ENCODE results near the gene SLC17A5. TPM values are rescaled to one million over a fixed set of nuclear protein-coding genes. Genes with fewer than 3 reads are reported as not detected.

Gene SLC17A5
- total and polyA plus RNA-seq, 10 of the 15 experiments (the other 5 are each of a cell fraction or from before 2014, with no cell fraction given) = 2.3 to 7.2 (median 5.0) TPM

DNA sequence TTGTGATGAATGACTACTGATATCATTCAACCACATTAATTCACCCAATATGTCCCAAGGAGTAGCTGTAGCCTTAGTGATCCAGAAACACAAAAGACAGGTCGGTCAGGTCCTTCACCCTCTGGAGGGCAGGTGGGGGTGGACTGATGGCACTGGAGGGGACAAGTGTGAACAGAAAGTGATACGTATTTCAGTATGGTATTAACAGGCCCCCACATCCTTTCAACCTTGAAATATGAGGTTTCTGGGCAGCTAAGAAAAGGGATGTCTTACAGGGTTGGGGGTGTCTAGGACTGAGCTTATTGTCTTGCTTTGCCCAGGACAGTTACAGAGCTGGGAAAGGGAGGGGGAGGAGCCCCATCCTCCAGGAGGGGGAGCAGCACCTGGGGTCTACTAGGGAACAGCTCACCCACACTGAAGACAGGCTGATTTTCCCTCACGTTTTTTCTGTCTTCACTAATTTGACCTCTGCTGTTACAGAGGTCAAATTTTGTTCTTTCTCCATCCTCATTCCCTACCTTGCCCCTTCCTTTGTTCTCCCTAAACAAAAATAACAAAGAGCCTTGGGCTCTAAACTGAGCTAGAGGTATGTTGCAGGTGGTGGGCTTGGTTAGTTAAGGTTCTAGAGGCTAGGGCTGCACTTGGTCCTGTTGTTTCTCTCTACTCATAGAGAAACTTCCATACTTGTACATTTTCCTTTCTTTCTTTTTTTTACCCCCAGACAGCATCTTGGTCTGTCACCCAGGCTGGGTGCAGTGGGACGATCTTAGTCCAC is 95.0 kb downstream of the SLC17A5 start (continued):
- peak; percentile 39 for TF ChIP-seq RUNX3 (IDR thresholded peaks at IDR 0.05; ENCODE audit: low read length)
- no peak for TF ChIP-seq TAF1 (IDR thresholded peaks at IDR 0.05; ENCODE audit: borderline replicate concordance, low read depth, low read length)
- TF ChIP-seq SMC3 (IDR thresholded peaks at IDR 0.05; ENCODE audit: borderline replicate concordance, low read length) = no peak
- peak; percentile 70 for TF ChIP-seq IKZF1 (conservative IDR thresholded peaks at IDR 0.05)

DNA sequence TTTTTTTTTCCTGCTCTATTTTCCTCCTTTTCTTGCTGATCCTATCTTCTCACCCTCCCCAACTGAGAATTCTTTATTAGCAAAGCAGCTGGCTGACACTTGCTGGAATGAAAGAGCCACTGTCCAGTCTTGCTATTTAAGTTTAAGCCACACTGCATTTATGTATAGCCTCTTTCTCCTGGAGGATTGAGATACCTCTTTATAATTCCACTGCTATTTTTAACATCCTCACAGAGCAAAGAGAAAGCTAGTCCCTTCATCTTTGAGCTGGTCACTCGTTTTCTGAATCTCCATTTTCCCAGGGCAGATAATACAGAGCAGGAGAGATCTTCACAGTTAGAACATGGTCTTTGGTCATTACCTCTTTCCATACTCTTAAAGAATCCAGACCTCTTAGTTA is 97.0 kb downstream of the SLC17A5 start:
- H3K4me1 ChIP-seq (ENCODE audit: control insufficient read depth, insufficient read depth, low read length) = peaks cover 29% of the 10 kb centered on the region
- no peaks in the 10 kb centered on the region for H3K27me3 ChIP-seq (replicated peaks in 1 of 2; ENCODE audit: control insufficient read depth in 2 of 2, insufficient read depth in 2 of 2, low read length in 1 of 2)
- H3K27ac ChIP-seq (ENCODE audit: control insufficient read depth, insufficient read depth) = no peak overlapping the region
- H4K20me1 ChIP-seq (ENCODE audit: control insufficient read depth, insufficient read depth) = no peaks in the 10 kb centered on the region
- no peak overlapping the region for H3K4me2 ChIP-seq (ENCODE audit: control insufficient read depth, insufficient read depth)
- ChIA-PET RAD21 (ENCODE audit: unreplicated experiment) (interaction anchor here (1.1 to 4.6 kb wide), 8 partner anchors 8 to 54 kb away, joined by 4 to 42 read pairs (median 9); partner anchors contain the start of gene EEF1A1), SMC1A (ENCODE audit: uncharacterized antibody, unreplicated experiment) (interaction anchor here (1.0 to 5.3 kb wide), 11 partner anchors 9 to 85 kb away, joined by 3 to 38 read pairs (median 6); partner anchors contain the start of gene EEF1A1), POLR2A (interaction anchor here (0.5 to 4.8 kb wide), 5 partner anchors 9 to 83 kb away, joined by 3 to 48 read pairs (median 4); partner anchors contain the start of gene EEF1A1), CTCF (interaction anchor here (0.7 to 3.0 kb wide), 7 partner anchors 8 to 43 kb away, joined by 3 to 18 read pairs (median 4); no protein-coding TSS in a partner anchor)
- H3K9ac ChIP-seq (ENCODE audit: control insufficient read depth, insufficient read depth, low read length) = no peak overlapping the region
- H3K9me3 ChIP-seq (replicated peaks; ENCODE audit: control insufficient read depth, insufficient read depth, low read length) = no peaks in the 10 kb centered on the region
- FAIRE-seq = no peak
- intact Hi-C loops (cut with micrococcal nuclease; ENCODE audit: unreplicated experiment) = no loop called here
- no peak for DNase-seq (ENCODE audit: low read depth, low spot score)
- WGBS (ENCODE audit: insufficient coverage, insufficient replicate concordance, low lambda C conversion rate, missing lambda C conversion rate) = 19% methylated on average over 1 of the region's 1 CpG
- H3K36me3 ChIP-seq (ENCODE audit: control insufficient read depth in 2 of 2, insufficient read depth in 2 of 2, low read length in 1 of 2) = no peaks in the 10 kb centered on the region
- in situ Hi-C loops (cut with MboI) = no loop called here
- H2AFZ ChIP-seq (ENCODE audit: control insufficient read depth, low read depth, low read length) = no peak overlapping the region
- no peak for ATAC-seq
- no TSS peak for BruUV-seq (replicated peaks)
- no peaks in the 10 kb centered on the region for H3K79me2 ChIP-seq (ENCODE audit: control insufficient read depth, insufficient read depth, low read length)
- H3K4me3 ChIP-seq = no peak overlapping the region
- TF ChIP-seq POLR2AphosphoS2 (IDR thresholded peaks at IDR 0.05; ENCODE audit: low read depth, low read length) (no peak), ATF7 (IDR thresholded peaks at IDR 0.05; ENCODE audit: low read depth) (no peak), SIX5 (IDR thresholded peaks at IDR 0.05; ENCODE audit: low read depth, low read length, severe bottlenecking) (no peak), RCOR1 (conservative IDR thresholded peaks at IDR 0.05; ENCODE audit: low read depth, low read length) (no peak), RAD51 (IDR thresholded peaks at IDR 0.05) (no peak), CHD2 (IDR thresholded peaks at IDR 0.05; ENCODE audit: borderline replicate concordance, low read depth, low read length) (no peak), FOXM1 (IDR thresholded peaks at IDR 0.05; ENCODE audit: low read depth, low read length) (no peak), STAT1 (conservative IDR thresholded peaks at IDR 0.05) (no peak), SREBF2 (IDR thresholded peaks at IDR 0.05; ENCODE audit: low read length) (no peak), RELA (IDR thresholded peaks at IDR 0.05; ENCODE audit: borderline replicate concordance, partially characterized antibody) (no peak), NFYB (IDR thresholded peaks at IDR 0.05; ENCODE audit: insufficient read depth, low read depth, low read length) (no peak), IKZF2 (IDR thresholded peaks at IDR 0.05) (no peak)
- TF ChIP-seq, protein P1, sequence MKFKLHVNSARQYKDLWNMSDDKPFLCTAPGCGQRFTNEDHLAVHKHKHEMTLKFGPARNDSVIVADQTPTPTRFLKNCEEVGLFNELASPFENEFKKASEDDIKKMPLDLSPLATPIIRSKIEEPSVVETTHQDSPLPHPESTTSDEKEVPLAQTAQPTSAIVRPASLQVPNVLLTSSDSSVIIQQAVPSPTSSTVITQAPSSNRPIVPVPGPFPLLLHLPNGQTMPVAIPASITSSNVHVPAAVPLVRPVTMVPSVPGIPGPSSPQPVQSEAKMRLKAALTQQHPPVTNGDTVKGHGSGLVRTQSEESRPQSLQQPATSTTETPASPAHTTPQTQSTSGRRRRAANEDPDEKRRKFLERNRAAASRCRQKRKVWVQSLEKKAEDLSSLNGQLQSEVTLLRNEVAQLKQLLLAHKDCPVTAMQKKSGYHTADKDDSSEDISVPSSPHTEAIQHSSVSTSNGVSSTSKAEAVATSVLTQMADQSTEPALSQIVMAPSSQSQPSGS (IDR thresholded peaks at IDR 0.05; ENCODE audit: low read length) = no peak
- TF ChIP-seq, protein P2, sequence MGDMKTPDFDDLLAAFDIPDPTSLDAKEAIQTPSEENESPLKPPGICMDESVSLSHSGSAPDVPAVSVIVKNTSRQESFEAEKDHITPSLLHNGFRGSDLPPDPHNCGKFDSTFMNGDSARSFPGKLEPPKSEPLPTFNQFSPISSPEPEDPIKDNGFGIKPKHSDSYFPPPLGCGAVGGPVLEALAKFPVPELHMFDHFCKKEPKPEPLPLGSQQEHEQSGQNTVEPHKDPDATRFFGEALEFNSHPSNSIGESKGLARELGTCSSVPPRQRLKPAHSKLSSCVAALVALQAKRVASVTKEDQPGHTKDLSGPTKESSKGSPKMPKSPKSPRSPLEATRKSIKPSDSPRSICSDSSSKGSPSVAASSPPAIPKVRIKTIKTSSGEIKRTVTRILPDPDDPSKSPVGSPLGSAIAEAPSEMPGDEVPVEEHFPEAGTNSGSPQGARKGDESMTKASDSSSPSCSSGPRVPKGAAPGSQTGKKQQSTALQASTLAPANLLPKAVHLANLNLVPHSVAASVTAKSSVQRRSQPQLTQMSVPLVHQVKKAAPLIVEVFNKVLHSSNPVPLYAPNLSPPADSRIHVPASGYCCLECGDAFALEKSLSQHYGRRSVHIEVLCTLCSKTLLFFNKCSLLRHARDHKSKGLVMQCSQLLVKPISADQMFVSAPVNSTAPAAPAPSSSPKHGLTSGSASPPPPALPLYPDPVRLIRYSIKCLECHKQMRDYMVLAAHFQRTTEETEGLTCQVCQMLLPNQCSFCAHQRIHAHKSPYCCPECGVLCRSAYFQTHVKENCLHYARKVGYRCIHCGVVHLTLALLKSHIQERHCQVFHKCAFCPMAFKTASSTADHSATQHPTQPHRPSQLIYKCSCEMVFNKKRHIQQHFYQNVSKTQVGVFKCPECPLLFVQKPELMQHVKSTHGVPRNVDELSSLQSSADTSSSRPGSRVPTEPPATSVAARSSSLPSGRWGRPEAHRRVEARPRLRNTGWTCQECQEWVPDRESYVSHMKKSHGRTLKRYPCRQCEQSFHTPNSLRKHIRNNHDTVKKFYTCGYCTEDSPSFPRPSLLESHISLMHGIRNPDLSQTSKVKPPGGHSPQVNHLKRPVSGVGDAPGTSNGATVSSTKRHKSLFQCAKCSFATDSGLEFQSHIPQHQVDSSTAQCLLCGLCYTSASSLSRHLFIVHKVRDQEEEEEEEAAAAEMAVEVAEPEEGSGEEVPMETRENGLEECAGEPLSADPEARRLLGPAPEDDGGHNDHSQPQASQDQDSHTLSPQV (IDR thresholded peaks at IDR 0.05) = no peak
